CD4-positive, alpha-beta T cell treated with Interleukin-15 for 4 hours (primary cell): ENCODE measurements around the gene ERFL.
"Not testable (repeated sequence)": the region's sequence is repeated elsewhere in the genome, so short reads cannot be mapped to it uniquely, and the experiment has no call there.

ENCODE experiments used
- DNase-seq: peaks from one replicate; pipeline ENCODE4 v3.0.0-alpha.2; 2020; ENCODE audit warnings: low spot score

The ERFL gene

GRCh38 chr19:41877916-41878905 is 50.0 kb downstream of the ERFL start:
- DNase-seq = no peak

DNA sequence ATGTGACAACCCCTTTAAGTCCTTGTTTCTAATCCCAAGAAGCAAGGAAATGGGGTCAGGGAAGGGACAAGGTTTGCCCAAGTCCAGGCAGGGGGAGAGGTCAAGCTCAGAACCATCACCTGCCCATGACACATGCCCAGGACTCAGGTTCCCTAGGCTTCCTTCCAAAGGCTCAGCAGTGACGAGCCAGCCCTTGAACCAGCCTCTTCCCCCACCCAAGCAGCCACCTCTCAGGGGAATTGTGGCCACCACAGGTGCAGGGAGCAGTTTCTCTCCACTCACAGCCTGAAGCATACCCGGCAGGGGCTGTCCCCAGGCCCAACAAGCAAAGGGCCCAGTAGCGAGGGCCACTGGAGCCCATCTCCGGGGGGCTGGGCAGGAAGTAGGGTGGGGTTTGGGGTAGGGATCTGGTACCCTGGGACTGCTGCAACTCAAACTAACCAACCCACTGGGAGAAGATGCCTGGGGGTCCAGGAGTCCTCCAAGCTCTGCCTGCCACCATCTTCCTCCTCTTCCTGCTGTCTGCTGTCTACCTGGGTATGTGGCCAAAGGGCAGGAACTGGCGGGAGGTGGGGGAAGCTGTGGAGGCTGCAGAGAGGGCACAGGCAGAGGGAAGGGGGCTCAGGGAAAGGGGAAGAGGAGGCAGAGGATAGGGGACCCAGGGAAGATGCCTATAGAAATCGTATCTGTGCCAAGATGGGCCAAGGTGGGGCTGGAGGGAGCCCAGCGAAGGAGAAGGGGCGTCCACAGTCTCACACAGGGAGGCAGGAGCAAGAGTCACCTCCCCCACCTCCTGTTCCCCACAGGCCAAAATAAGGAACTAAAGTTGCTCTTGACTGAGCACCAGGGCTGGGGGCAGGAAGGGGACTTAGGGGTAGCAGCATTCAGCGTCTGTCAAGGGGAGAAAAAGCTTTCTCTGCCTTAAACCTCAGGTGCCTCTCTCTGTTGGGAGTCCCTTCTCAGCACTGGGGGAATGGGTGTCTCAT is 51.1 kb downstream of the ERFL start, which contains the start of gene CD79A:
Gene CD79A (plus strand): TSS at position 433 of the 986 bp plus-strand sequence. CDS start 26 bp downstream, at position 459.
- DNase-seq = no peak

- DNase-seq = not testable (repeated sequence)
These were observed 52.3 kb downstream of the ERFL start for GRCh38 chr19:41875973-41876372.

DNA sequence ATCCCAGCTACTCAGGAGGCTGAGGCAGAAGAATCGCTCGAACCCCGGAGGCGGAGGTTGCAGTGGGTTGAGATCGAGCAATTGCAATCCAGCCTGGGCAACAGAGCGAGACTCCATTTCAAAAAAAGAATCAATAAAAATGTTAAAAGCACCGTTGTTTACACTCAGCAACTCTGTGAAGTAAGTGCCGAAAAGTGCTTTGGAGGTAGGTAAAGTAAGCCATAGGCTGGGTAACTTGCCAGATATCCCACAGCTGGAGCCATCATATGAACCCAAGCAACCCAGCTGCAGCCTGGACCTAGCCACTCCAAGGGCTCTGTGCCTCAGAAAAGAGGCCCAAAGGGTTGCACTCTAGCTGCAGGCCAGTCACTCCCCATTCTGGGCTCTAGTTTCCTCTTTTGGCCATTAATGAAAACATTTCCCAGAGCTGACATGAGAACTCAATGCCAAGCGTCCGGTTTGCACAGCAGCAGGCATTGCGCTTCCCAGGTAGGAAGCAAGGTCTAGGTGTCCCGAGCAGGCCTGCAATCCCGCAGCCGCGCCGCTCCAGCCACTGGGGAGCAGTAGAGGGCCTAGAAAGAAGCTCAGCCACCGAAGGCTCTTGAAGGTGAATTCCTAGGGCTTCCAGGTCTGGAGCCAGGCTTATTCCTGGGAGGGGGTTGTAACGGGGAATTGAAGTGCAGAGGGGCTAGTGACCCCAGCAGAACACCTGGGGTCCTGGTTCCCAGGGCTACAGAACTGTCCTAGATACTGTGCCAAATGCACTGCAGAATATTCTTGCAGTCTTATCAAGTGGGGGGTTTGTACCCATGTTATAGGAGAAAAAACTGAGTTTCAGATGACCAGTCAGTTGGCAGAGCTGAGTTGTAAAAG is 55.2 kb downstream of the ERFL start:
- peak; percentile 66 for DNase-seq

- DNase-seq = no peak
These were observed 55.9 kb downstream of the ERFL start for GRCh38 chr19:41872384-41872774.

DNA sequence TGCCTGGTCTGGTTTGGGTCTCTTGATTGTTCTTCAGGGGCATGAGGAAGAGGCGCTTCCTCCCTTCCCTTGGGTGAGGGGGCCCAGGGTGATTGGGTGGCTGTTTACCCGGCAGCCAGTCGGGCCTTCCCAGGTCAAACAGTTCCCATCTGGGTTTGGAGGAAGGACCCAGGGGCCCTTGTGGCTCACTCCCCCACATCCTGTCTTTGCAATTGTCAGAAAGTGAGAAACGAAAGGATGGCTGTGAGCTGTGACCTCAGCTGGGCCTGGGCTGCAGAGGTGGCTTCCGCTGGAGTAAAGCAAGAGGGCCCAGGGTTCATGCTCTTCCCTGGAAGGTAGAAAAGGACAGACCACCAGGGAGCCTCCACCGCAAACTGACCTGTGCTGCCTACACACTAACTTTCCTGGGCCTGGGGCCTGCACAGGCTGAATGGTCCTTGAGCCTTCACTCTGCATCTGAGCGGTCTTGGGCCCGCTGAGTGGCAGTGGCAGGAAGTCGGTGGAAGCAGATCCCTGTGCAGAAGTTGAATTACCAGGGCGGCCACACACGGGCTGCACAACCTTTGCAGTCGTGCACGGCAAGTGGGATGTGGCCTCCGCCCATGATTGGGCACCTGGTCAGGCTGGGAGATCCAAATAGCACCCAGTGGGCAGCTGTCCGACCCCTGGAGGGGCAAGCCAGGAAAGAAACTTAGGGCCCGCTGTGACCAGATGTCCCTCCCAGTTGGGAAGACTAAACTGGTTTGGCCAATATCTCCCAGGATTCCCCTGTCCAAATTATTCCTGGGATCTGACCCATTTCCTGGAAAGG is 56.5 kb downstream of the ERFL start:
- peak; percentile 59 for DNase-seq

- DNase-seq = no peak
These were observed 57.8 kb downstream of the ERFL start for GRCh38 chr19:41870401-41870873.

DNA sequence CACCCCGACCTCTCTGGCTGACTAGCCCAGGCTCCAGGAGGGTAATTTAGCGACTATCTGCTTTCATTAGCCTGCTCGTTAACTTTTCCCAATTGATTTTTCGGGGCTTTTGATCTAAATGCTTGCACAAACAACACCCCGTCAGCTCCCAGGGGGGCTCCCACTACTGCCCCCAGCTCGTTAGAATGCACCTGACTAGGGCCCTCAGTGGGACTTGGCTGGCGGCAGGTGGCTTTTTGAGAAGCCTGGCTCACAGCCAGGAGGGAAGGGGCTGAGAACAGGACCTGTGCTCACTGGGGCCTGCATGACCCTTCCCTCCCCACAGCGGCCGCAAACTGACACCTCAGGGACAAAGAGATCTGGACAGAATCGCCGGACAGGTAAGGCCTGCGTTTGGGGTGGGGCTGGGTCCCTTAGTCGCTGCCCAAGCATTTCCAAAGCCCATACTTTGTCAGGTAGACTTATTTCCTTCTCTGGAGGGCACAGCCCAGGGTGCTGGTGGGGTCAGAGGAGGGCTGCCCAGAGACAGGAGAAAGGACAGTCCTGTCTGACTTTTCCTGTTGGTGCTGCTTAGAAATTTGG is 58.8 kb downstream of the ERFL start:
- no peak for DNase-seq

DNA sequence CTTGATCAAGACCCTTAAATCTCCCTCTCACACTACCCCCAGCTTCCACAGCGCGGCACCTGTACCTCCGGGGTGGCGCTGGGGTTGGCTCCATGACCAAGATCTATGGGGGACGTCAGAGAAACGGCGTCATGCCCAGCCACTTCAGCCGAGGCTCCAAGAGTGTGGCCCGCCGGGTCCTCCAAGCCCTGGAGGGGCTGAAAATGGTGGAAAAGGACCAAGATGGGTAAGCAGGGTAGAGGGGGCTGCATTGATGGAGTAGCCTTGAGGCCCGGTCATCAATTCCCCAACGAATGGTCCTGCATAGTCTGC is 59.3 kb downstream of the ERFL start:
- DNase-seq = no peak

DNA sequence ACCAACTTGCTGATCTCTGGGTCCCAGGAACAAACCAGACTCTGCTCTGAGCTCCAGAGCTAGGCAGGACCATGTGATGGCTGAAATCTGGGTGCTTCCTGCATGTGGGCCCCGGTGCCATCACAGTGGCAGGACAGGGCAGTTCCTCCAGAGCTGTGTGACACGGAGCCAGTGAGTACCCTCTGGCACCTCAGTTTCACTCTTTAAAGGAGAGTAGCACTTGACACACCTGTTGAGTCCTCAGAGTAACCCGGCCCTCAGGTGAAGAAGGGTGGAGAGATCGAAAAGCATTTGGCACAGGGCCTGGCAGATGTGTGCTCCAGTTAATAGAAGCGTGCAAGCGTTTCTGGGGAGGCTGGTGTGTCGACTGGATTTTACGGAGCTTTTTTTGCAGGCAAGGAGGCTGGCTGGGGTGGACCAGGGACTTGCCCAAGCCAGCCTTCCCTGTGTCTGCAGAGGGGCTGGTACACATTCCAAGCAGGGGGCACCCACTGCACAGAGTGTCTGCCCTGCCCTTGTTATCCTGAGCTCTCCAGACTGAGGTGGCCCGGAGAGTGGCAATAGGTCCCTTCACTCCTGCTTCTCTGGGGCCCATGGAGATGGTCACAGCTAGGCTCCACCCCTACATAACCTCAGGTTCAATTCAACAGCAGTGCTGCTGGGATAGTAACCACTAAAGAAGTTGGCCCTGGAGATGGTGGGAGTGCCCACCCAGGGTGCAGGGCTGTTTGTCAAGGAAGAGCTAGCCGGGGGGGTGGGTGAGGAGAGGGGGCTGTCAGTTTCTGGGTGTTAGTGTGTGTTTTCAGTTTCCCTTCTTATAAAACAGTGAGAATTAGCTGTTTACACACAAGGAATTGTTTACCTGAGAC is 59.9 kb downstream of the ERFL start:
- no peak for DNase-seq

DNA sequence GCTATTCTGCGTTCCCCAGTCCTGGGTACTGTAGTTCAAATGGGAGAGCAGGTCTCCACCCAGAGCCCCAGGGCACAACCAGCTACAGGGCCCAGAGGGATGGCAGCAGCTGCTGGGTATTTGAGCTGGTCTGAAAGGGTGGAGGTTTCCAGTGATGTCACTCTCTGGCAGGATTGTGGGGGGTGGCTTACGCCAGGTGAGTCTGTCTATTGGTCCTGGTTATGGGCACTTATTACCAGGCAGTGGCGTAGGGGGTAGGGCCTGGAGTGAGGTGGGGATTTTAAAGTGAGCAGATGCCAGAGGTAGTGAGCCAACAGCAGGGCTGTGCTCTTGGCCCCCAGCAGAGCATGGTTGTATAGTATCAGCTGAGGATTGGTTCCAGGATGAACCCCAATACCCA is 62.0 kb downstream of the ERFL start:
- no peak for DNase-seq

GRCh38 chr19:41864374-41864773 is 63.9 kb downstream of the ERFL start:
- no peak for DNase-seq

DNA sequence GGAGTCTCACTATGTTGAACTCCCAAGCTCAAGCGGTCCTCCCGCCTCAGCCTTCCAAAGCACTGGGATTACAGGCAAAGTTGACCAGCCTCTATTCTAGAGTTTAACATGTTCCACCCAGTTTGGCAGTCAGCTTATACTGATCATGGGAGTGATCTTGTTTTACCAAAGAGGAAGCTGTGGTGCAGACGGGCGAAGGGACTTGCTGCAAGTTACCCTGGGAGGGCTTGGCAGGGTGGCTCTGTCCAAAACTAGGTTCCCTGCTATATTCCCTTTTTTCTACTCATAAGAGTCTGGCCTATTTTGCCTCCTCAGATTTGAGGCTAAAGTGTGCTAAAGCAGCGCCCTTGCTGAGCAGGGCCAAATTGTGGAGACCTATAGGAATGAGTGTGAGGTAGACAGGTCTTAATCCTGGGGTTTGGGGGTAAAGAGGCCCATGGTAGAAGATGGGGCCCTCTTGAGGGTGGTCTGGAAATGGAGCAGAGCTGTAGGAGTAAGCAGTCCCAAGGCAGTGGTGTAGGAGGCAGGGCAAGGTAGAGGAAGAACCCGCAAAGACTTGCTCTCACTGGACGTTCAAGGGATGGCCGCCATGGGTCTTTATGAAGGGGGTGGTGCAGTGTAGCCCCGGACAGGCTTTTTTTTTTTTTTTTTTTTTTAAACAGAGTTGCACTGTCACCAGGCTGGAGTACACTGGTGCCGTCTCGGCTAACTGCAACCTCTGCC is 64.9 kb downstream of the ERFL start:
- no peak for DNase-seq

- DNase-seq = no peak
These were observed 65.7 kb downstream of the ERFL start for GRCh38 chr19:41862445-41862986.

- DNase-seq = no peak
These were observed 66.4 kb downstream of the ERFL start for GRCh38 chr19:41861846-41862245.

GRCh38 chr19:41861116-41861768 is 67.0 kb downstream of the ERFL start:
- no peak for DNase-seq

DNA sequence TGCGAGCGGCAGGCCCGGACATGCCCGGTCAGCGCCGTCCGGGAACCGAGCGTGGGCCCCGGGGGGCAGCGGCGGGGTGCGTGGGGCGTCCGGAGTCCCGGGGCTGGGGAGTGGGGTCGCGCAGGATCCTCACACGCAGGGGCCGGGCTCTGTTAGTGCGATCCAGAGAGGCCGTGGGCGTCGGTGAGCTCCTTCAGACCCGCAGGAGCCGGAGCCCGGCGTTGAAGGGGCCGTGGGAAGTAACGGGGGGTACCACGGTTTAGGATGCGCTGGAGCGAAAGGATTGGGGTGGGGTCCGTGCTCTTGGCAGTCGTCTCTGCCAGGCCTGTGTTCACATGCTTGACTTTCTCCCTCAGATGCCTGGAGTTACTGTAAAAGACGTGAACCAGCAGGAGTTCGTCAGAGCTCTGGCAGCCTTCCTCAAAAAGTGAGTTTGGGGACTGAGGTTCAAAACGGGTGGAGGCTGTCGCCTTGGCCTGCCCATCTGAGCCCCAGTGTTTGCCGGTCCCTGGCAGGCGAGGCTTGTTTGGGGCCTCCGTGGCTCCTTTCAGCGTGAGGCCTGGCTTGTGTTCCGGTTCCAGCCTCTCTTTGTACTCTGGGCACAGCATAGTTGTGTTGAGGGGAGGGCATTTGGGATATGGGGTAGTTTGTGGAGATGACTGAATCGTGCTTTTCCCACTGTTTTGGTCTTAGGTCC is 67.7 kb downstream of the ERFL start:
- DNase-seq = peak; percentile 16
